ENCODE data around the gene ISM1. TPM values are rescaled to one million over a fixed set of nuclear protein-coding genes. Genes with fewer than 3 reads are reported as not detected.

The ISM1 gene
- total and polyA plus RNA-seq, 4 donors = 6.0 to 11.6 (median 9.3) TPM

DNA sequence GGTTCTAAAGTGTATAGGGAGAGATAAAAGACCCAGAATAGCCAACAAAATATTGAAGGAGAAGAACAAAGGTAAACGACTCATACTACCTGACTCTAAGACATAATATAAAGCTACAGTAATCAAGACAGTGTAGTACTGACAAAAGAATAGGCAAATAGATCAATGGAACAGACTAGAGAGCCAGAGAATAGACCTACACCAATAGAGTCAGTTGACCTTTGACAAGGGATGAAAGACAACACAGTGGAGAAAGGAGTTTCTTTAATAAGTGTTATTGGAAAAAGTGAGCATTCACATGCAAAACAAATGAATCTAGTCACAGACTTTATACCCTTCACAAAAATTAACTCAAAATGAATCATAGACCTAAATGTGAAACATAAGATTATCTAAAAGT, 96.4 kb downstream of the ISM1 start:
- H3K36me3 ChIP-seq (ENCODE audit: control insufficient read depth, insufficient read depth, low read length) = no peaks in the 10 kb centered on the region
- WGBS (ENCODE audit: insufficient coverage) = no CpG with 5 or more reads among the region's 1 CpG
- H3K27me3 ChIP-seq (ENCODE audit: control insufficient read depth, insufficient read depth, low read length) = no peaks in the 10 kb centered on the region
- no peak overlapping the region for H3K4me3 ChIP-seq (ENCODE audit: low read depth, low read length)
- H3K4me1 ChIP-seq (ENCODE audit: control insufficient read depth, insufficient read depth, low read length) = no peaks in the 10 kb centered on the region
- DNase-seq (ENCODE audit: low read depth in 4 of 6, low spot score in 6 of 6) = no peak
- H3K9me3 ChIP-seq (ENCODE audit: control insufficient read depth, insufficient read depth, low read length) = peaks cover 5% of the 10 kb centered on the region
- H3K27ac ChIP-seq (ENCODE audit: low read depth, low read length) = no peak overlapping the region

DNA sequence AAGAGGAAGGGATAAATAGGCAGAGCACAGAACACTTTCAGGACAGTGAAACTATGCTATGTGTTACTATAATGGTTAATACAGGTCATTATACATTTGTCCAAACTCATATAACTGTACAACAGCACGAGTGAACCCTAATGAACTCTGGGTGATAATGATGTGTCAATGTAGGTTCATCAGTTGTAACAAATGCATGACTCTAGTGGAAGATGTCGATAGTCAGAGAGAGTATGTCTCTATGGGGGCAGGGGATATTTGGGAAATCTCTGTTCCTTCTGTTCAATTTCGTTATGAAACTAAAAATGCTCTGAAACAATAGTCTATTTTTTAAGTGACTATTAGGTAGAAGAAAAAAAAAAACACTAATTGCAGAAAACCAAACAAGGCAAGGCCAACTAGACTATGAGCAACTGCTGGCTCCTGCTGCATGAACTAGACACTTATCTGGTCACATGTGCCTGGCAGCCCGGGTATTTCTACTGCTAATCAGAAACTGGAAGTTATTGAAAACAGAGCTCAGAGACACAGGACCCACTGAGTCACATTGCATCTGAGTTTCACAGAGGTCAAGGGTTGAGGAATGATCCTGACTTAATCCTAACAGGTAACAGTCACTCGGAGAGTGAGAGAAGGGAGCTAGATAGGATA, 97.9 kb downstream of the ISM1 start:
- Histone ChIP-seq H3K4me1 (ENCODE audit: control insufficient read depth, insufficient read depth, low read length) (no peaks in the 10 kb centered on the region), H3K27ac (ENCODE audit: low read depth, low read length) (no peak overlapping the region), H3K9me3 (ENCODE audit: control insufficient read depth, insufficient read depth, low read length) (peaks cover 5% of the 10 kb centered on the region), H3K27me3 (ENCODE audit: control insufficient read depth, insufficient read depth, low read length) (no peaks in the 10 kb centered on the region), H3K36me3 (ENCODE audit: control insufficient read depth, insufficient read depth, low read length) (no peaks in the 10 kb centered on the region), H3K4me3 (ENCODE audit: low read depth, low read length) (no peak overlapping the region)
- no peak for DNase-seq (ENCODE audit: low read depth in 4 of 6, low spot score in 6 of 6)
- 69% methylated on average over 1 of the region's 5 CpGs for WGBS (ENCODE audit: insufficient coverage)

DNA sequence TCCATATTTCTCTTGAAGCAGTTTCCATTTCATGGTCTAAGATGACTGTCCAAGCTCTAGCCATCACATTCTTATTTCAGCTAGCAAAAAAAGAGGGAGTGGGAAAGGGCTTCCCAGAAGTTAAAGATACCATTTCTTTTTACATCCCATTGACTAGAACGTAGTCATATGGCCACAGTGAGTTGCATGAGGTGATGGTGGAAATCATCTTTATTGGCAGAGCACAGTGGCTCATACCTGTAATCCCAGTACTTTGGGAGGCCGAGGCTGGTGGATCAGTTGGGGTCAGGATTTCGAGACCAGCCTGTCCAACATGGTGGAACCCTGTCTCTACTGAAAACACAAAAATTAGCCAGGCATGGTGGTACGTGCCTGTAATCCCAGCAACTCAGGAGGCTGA, 99.6 kb downstream of the ISM1 start:
- peaks cover 5% of the 10 kb centered on the region for H3K9me3 ChIP-seq (ENCODE audit: control insufficient read depth, insufficient read depth, low read length)
- H3K4me3 ChIP-seq (ENCODE audit: low read depth, low read length) = no peak overlapping the region
- no peaks in the 10 kb centered on the region for H3K4me1 ChIP-seq (ENCODE audit: control insufficient read depth, insufficient read depth, low read length)
- H3K27ac ChIP-seq (ENCODE audit: low read depth, low read length) = no peak overlapping the region
- WGBS (ENCODE audit: insufficient coverage) = 95% methylated on average over 3 of the region's 4 CpGs
- H3K27me3 ChIP-seq (ENCODE audit: control insufficient read depth, insufficient read depth, low read length) = no peaks in the 10 kb centered on the region
- no peak for DNase-seq (ENCODE audit: low read depth in 4 of 6, low spot score in 6 of 6)
- H3K36me3 ChIP-seq (ENCODE audit: control insufficient read depth, insufficient read depth, low read length) = no peaks in the 10 kb centered on the region

DNA sequence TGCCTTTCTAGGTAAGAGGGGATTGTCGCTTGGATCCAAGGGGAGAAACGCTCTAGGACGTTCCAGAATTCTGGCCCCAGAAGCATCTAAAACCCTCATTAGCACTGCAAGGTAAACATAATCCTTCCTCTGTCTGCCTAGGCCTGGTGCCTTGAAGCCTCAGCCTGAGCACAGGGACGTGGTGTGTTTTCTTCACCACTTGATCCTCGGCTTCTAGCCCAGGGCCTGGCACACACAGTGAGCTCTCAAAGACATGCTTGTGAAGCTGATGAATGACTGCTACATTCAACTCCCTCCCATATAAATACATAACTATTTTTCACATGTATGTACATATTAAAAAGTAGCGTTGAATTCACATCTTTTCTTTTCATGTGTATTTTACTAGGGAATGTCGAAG, 100.3 kb downstream of the ISM1 start:
- Histone ChIP-seq H3K36me3 (ENCODE audit: control insufficient read depth, insufficient read depth, low read length) (no peaks in the 10 kb centered on the region), H3K9me3 (ENCODE audit: control insufficient read depth, insufficient read depth, low read length) (peaks cover 5% of the 10 kb centered on the region), H3K27me3 (ENCODE audit: control insufficient read depth, insufficient read depth, low read length) (no peaks in the 10 kb centered on the region), H3K27ac (ENCODE audit: low read depth, low read length) (no peak overlapping the region), H3K4me3 (ENCODE audit: low read depth, low read length) (no peak overlapping the region), H3K4me1 (ENCODE audit: control insufficient read depth, insufficient read depth, low read length) (no peaks in the 10 kb centered on the region)
- DNase-seq (ENCODE audit: low read depth in 4 of 6, low spot score in 6 of 6) = no peak
- WGBS (ENCODE audit: insufficient coverage) = 81% methylated on average over 3 of the region's 7 CpGs

DNA sequence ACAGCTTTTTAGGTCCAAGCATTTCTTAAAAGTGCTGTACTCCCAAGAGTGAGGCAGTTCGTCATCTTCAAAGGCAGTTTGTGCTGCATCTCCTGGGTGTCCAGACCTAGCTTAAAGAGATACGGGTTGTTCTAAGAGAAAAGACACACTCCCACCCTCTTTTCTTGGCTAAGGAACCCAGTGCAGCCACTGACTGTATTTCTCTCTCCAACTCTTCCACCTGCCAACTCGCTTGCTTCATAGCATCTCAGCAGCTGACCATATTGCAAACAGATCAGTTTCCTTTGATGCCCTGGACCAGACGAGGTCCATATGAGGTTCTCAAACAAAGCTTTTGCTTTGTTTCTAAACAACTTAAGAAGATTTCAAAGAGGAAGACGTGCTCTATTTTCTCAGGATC, 101.1 kb downstream of the ISM1 start:
- DNase-seq (ENCODE audit: low read depth in 4 of 6, low spot score in 6 of 6) = peak in 1 of 6 donors; percentile 50
- no peak overlapping the region for H3K4me3 ChIP-seq (ENCODE audit: low read depth, low read length)
- no peaks in the 10 kb centered on the region for H3K36me3 ChIP-seq (ENCODE audit: control insufficient read depth, insufficient read depth, low read length)
- H3K4me1 ChIP-seq (ENCODE audit: control insufficient read depth, insufficient read depth, low read length) = no peaks in the 10 kb centered on the region
- no peaks in the 10 kb centered on the region for H3K27me3 ChIP-seq (ENCODE audit: control insufficient read depth, insufficient read depth, low read length)
- H3K27ac ChIP-seq (ENCODE audit: low read depth, low read length) = no peak overlapping the region
- WGBS (ENCODE audit: insufficient coverage) = 62% methylated on average over 4 of the region's 5 CpGs
- H3K9me3 ChIP-seq (ENCODE audit: control insufficient read depth, insufficient read depth, low read length) = peaks cover 2% of the 10 kb centered on the region

DNA sequence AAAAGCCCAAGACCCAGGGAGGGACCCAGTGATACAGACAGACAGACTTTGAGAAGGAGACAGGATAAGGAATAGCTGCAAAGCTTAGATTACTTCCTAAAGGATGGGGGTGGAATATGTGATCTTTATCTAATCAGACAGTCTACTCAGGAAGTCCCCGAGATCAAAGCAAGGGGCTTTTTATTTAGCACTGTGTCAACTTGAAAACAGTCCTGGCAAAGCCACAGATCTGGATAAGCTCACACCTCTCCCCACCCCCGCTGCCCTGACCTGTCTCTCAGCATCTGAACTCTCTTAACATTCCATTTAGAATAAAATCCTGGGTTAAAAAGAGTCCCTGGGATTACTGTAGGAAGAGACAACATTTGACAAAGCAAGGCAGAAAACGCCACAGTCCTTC, 101.5 kb downstream of the ISM1 start:
- Histone ChIP-seq H3K27me3 (ENCODE audit: control insufficient read depth, insufficient read depth, low read length) (no peaks in the 10 kb centered on the region), H3K4me1 (ENCODE audit: control insufficient read depth, insufficient read depth, low read length) (no peaks in the 10 kb centered on the region), H3K9me3 (ENCODE audit: control insufficient read depth, insufficient read depth, low read length) (peaks cover under 1% of the 10 kb centered on the region), H3K36me3 (ENCODE audit: control insufficient read depth, insufficient read depth, low read length) (no peaks in the 10 kb centered on the region), H3K4me3 (ENCODE audit: low read depth, low read length) (no peak overlapping the region), H3K27ac (ENCODE audit: low read depth, low read length) (no peak overlapping the region)
- DNase-seq (ENCODE audit: low read depth in 4 of 6, low spot score in 6 of 6) = no peak
- 60% methylated on average over 1 of the region's 3 CpGs for WGBS (ENCODE audit: insufficient coverage)

DNA sequence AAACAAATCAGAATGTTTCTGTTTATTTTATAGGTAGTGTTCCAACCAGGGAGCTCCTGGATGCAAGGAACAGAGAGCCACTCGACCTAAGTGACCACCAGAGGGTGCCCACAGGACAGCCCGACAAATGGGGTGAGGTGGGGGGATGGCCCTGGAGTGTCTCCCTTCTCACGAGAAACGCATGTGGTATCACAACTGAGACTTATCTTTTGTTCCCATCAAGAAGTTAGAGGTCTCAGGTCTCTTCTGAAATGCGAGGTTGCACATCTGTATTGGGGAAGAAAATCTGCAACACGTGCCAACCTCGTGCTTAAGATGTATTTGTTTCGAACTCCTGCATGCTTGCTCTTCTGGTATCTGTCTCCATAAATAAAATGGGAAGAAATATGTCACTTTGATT, 104.0 kb downstream of the ISM1 start:
- no peaks in the 10 kb centered on the region for H3K36me3 ChIP-seq (ENCODE audit: control insufficient read depth, insufficient read depth, low read length)
- H3K4me3 ChIP-seq (ENCODE audit: low read depth, low read length) = no peak overlapping the region
- no peaks in the 10 kb centered on the region for H3K4me1 ChIP-seq (ENCODE audit: control insufficient read depth, insufficient read depth, low read length)
- H3K27me3 ChIP-seq (ENCODE audit: control insufficient read depth, insufficient read depth, low read length) = no peaks in the 10 kb centered on the region
- no peak for DNase-seq (ENCODE audit: low read depth in 4 of 6, low spot score in 6 of 6)
- no peaks in the 10 kb centered on the region for H3K9me3 ChIP-seq (ENCODE audit: control insufficient read depth, insufficient read depth, low read length)
- H3K27ac ChIP-seq (ENCODE audit: low read depth, low read length) = no peak overlapping the region
- WGBS (ENCODE audit: insufficient coverage) = 30% methylated on average over 6 of the region's 8 CpGs

DNA sequence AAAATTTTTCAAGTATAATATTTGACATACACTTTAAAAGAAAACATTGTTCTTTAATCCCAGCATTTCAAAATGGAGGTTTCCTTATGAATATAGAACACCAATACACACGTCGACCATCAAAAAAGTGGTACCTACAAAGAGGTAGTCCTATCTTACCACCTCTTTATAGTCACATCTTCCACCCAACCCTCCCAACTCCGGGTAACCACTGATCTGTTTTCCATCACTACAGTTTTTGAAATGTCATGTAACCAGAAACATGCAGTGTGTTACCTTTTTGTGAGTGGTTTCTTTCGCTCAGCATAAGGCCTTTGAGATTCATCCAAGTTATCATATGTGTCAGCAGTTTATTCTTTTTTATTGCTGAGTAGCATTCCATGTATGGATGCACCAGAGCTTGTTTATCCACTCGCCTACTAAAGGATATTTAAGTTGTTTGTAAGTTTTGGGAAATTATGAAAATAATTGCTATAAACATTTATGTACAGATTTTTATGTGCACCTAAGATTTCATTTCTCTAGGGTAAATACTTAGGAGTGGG, 104.8 kb downstream of the ISM1 start:
- Histone ChIP-seq H3K27me3 (ENCODE audit: control insufficient read depth, insufficient read depth, low read length) (no peaks in the 10 kb centered on the region), H3K4me1 (ENCODE audit: control insufficient read depth, insufficient read depth, low read length) (no peaks in the 10 kb centered on the region), H3K9me3 (ENCODE audit: control insufficient read depth, insufficient read depth, low read length) (no peaks in the 10 kb centered on the region), H3K36me3 (ENCODE audit: control insufficient read depth, insufficient read depth, low read length) (no peaks in the 10 kb centered on the region), H3K4me3 (ENCODE audit: low read depth, low read length) (no peak overlapping the region), H3K27ac (ENCODE audit: low read depth, low read length) (no peak overlapping the region)
- WGBS (ENCODE audit: insufficient coverage) = no CpG with 5 or more reads among the region's 5 CpGs
- no peak for DNase-seq (ENCODE audit: low read depth in 4 of 6, low spot score in 6 of 6)

DNA sequence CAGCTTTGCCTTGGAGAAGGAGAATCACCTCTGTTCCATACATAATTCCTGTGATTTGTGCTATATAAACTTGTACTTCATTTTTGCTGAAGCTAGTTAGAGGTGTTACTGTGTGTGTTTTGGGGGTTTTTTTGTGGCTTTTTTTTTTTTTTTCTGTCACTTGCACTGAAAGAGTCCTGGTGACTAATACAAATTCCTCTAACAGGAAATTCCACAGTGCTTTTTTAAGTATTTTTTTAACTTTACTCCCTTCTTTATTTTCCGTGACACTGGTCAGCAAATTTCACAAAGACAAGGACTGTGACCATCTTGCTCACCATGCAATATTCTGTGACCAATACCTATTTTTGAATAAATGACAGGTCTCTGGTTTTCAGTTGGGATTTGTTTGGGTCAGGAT, 110.5 kb downstream of the ISM1 start:
- Histone ChIP-seq H3K9me3 (ENCODE audit: control insufficient read depth, insufficient read depth, low read length) (no peaks in the 10 kb centered on the region), H3K27me3 (ENCODE audit: control insufficient read depth, insufficient read depth, low read length) (no peaks in the 10 kb centered on the region), H3K36me3 (ENCODE audit: control insufficient read depth, insufficient read depth, low read length) (no peaks in the 10 kb centered on the region), H3K27ac (ENCODE audit: low read depth, low read length) (no peak overlapping the region), H3K4me1 (ENCODE audit: control insufficient read depth, insufficient read depth, low read length) (no peaks in the 10 kb centered on the region), H3K4me3 (ENCODE audit: low read depth, low read length) (no peak overlapping the region)
- no peak for DNase-seq (ENCODE audit: low read depth in 4 of 6, low spot score in 6 of 6)
- no CpG with 5 or more reads among the region's 1 CpG for WGBS (ENCODE audit: insufficient coverage)

DNA sequence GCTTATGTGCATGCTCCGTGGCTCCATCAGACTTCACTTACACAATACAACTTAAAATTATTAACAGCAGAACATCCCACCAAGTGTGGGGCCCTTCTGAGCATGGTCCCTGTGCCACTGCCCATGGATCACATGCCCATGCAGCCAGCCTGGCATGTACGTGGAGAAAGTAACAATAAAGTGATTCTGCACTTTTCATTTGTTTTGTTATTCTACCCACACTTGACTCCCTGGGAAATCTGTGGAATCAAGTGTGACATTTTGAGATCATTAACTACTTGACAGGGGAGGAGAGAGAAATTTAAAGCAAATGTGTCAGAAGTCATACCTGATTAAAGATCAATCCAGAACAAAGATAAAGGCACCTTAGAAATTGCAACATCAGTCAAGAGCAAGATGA, 112.0 kb downstream of the ISM1 start:
- DNase-seq (ENCODE audit: low read depth in 4 of 6, low spot score in 6 of 6) = no peak
- 86% methylated on average over 1 of the region's 2 CpGs for WGBS (ENCODE audit: insufficient coverage)
- H3K36me3 ChIP-seq (ENCODE audit: control insufficient read depth, insufficient read depth, low read length) = no peaks in the 10 kb centered on the region

More for the DNA sequence above, 112.0 kb downstream of the ISM1 start:
- H3K4me1 ChIP-seq (ENCODE audit: control insufficient read depth, insufficient read depth, low read length) = no peaks in the 10 kb centered on the region
- H3K27ac ChIP-seq (ENCODE audit: low read depth, low read length) = no peak overlapping the region
- no peak overlapping the region for H3K4me3 ChIP-seq (ENCODE audit: low read depth, low read length)
- no peaks in the 10 kb centered on the region for H3K9me3 ChIP-seq (ENCODE audit: control insufficient read depth, insufficient read depth, low read length)
- no peaks in the 10 kb centered on the region for H3K27me3 ChIP-seq (ENCODE audit: control insufficient read depth, insufficient read depth, low read length)
